Measurements from ENCODE around the gene TNFRSF21. TPM values are rescaled to one million over a fixed set of nuclear protein-coding genes. Genes with fewer than 3 reads are reported as not detected.

TNFRSF21 gene
- total RNA-seq, 1 experiment from 2014 or later = 106 TPM

- no TSS peak for BruUV-seq (replicated peaks)
- ChIA-PET CTCF (interaction anchor here (0.5 kb wide), 1 partner anchor 70 kb away, joined by 4 read pairs; no protein-coding TSS in a partner anchor), POLR2A (ENCODE audit: unreplicated experiment) (no interaction called here)
- Histone ChIP-seq H3K4me3 (ENCODE audit: low read length) (no peak overlapping the region), H3K27ac (ENCODE audit: low read length) (no peak overlapping the region), H3F3A (ENCODE audit: low read length, unreplicated experiment) (no peaks in the 10 kb centered on the region), H3K4me2 (ENCODE audit: low read length) (no peak overlapping the region), H3K9ac (ENCODE audit: low read length) (no peak overlapping the region), H3K4me1 (ENCODE audit: insufficient read depth, low read length) (no peaks in the 10 kb centered on the region), H3K9me2 (replicated peaks; ENCODE audit: low read length) (no peaks in the 10 kb centered on the region), H3K79me2 (ENCODE audit: low read length) (no peaks in the 10 kb centered on the region), H2AFZ (ENCODE audit: low read length) (no peak overlapping the region), H3K27me3 (ENCODE audit: low read length) (no peaks in the 10 kb centered on the region), H3K36me3 (ENCODE audit: low read depth, low read length) (no peaks in the 10 kb centered on the region), H4K20me1 (ENCODE audit: low read length) (no peaks in the 10 kb centered on the region), H3K9me3 (ENCODE audit: low read length) (no peaks in the 10 kb centered on the region)
- no peak for ATAC-seq
- intact Hi-C loops (cut with micrococcal nuclease) = no loop called here
- no peak for DNase-seq
- TF ChIP-seq EZH2phosphoT487 (IDR thresholded peaks at IDR 0.05; ENCODE audit: borderline replicate concordance, low read length) (no peak), EZH2 (IDR thresholded peaks at IDR 0.05; ENCODE audit: low read length, unreplicated experiment) (no peak), CTCF (conservative IDR thresholded peaks at IDR 0.05; ENCODE audit: low read depth, low read length) (no peak)
These were observed 40.2 kb upstream of the TNFRSF21 start for GRCh38 chr6:47349931-47350330.

- Histone ChIP-seq H4K20me1 (ENCODE audit: low read length) (no peaks in the 10 kb centered on the region), H3K27ac (ENCODE audit: low read length) (no peak overlapping the region), H2AFZ (ENCODE audit: low read length) (no peak overlapping the region), H3K36me3 (ENCODE audit: low read depth, low read length) (no peaks in the 10 kb centered on the region), H3K4me3 (ENCODE audit: low read length) (no peak overlapping the region), H3K4me2 (ENCODE audit: low read length) (no peak overlapping the region), H3K9me3 (ENCODE audit: low read length) (no peaks in the 10 kb centered on the region), H3K9ac (ENCODE audit: low read length) (no peak overlapping the region), H3F3A (ENCODE audit: low read length, unreplicated experiment) (no peaks in the 10 kb centered on the region), H3K9me2 (replicated peaks; ENCODE audit: low read length) (no peaks in the 10 kb centered on the region), H3K79me2 (ENCODE audit: low read length) (no peaks in the 10 kb centered on the region), H3K27me3 (ENCODE audit: low read length) (no peaks in the 10 kb centered on the region), H3K4me1 (ENCODE audit: insufficient read depth, low read length) (no peaks in the 10 kb centered on the region)
- ATAC-seq (no peak), DNase-seq (no peak)
- ChIA-PET POLR2A (ENCODE audit: unreplicated experiment) (interaction anchor here (0.6 kb wide), 1 partner anchor 35 kb away, joined by 4 read pairs; no protein-coding TSS in a partner anchor), CTCF (no interaction called here)
- intact Hi-C loops (cut with micrococcal nuclease) = no loop called here
- TF ChIP-seq CTCF (conservative IDR thresholded peaks at IDR 0.05; ENCODE audit: low read depth, low read length) = no peak
- TF ChIP-seq EZH2 (IDR thresholded peaks at IDR 0.05; ENCODE audit: low read length, unreplicated experiment) = no peak
- no peak for TF ChIP-seq EZH2phosphoT487 (IDR thresholded peaks at IDR 0.05; ENCODE audit: borderline replicate concordance, low read length)
- BruUV-seq (replicated peaks) = no TSS peak
These were observed 38.7 kb upstream of the TNFRSF21 start for GRCh38 chr6:47348316-47348863.

- no peaks in the 10 kb centered on the region for H3F3A ChIP-seq (ENCODE audit: low read length, unreplicated experiment)
- TF ChIP-seq EZH2phosphoT487 (IDR thresholded peaks at IDR 0.05; ENCODE audit: borderline replicate concordance, low read length) = no peak
- TF ChIP-seq EZH2 (IDR thresholded peaks at IDR 0.05; ENCODE audit: low read length, unreplicated experiment) = no peak
- TF ChIP-seq CTCF (conservative IDR thresholded peaks at IDR 0.05; ENCODE audit: low read depth, low read length) = no peak
- no peaks in the 10 kb centered on the region for H3K9me2 ChIP-seq (replicated peaks; ENCODE audit: low read length)
- H3K27ac ChIP-seq (ENCODE audit: low read length) = no peak overlapping the region
- H3K9me3 ChIP-seq (ENCODE audit: low read length) = no peaks in the 10 kb centered on the region
- intact Hi-C loops (cut with micrococcal nuclease) = no loop called here
- ATAC-seq = no peak
- H3K4me2 ChIP-seq (ENCODE audit: low read length) = no peak overlapping the region
- DNase-seq = no peak
- POLR2A ChIA-PET (ENCODE audit: unreplicated experiment) = no interaction called here
- no peaks in the 10 kb centered on the region for H4K20me1 ChIP-seq (ENCODE audit: low read length)
- no peak overlapping the region for H3K9ac ChIP-seq (ENCODE audit: low read length)
- no peak overlapping the region for H2AFZ ChIP-seq (ENCODE audit: low read length)
- H3K27me3 ChIP-seq (ENCODE audit: low read length) = no peaks in the 10 kb centered on the region
- CTCF ChIA-PET = no interaction called here
- no TSS peak for BruUV-seq (replicated peaks)
- no peaks in the 10 kb centered on the region for H3K36me3 ChIP-seq (ENCODE audit: low read depth, low read length)
- no peaks in the 10 kb centered on the region for H3K79me2 ChIP-seq (ENCODE audit: low read length)
- H3K4me1 ChIP-seq (ENCODE audit: insufficient read depth, low read length) = no peaks in the 10 kb centered on the region
- H3K4me3 ChIP-seq (ENCODE audit: low read length) = no peak overlapping the region
These were observed 36.1 kb upstream of the TNFRSF21 start for GRCh38 chr6:47345761-47346160.
